GM19397 (cell line): Measurements from ENCODE around the gene IKZF1.

Source experiments
- ATAC-seq: cut with Tn5 transposase; IDR thresholded peaks from one replicate; pipeline ENCODE4 v1.9.1; 2021; ENCODE audit warnings: mild to moderate bottlenecking, moderate library complexity; ENCODE audit not compliant: unreplicated experiment

Gene IKZF1

GRCh38 chr7:50282813-50283605, 21.5 kb upstream of the IKZF1 start:
- ATAC-seq: no peak

DNA sequence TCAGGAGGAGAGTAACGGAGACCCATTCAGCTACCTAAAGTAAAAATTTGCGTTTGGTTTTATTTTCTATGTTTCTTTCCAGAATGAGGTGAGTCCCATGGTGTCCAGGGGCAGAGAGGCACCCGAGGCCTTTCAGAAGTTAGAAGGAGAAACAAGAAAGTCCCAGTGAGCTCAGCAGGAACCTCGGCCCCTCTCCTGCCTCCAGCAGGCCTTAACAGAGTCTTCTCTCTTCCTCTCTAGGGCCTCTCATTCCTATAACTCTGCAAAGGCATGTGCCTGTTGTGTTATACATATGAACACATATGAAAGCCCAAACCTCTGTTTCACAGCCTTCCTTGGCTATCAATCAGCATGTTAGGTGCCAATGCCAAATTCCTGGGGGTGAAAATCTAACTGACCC, 20.8 kb upstream of the IKZF1 start:
- no peak for ATAC-seq

DNA sequence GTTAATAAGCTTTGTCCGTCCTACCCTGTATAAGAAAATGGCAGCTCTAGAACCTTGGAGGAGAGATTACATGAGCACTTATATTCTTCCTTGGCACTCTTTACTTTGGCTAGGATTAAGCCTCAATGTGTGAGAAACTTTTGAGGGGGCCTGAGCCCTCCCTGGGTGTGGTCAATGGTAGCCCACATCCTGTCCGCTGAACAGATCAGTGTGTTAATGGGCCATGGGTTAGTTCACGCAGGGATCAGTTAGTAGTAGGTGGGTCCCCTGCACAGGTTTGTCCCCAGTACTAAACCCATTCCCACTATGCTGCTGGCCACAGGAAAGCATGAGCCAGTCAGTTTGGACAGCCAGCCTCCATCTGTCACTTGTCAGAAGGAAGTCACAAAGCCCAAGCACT, 20.2 kb upstream of the IKZF1 start:
- no peak for ATAC-seq

DNA sequence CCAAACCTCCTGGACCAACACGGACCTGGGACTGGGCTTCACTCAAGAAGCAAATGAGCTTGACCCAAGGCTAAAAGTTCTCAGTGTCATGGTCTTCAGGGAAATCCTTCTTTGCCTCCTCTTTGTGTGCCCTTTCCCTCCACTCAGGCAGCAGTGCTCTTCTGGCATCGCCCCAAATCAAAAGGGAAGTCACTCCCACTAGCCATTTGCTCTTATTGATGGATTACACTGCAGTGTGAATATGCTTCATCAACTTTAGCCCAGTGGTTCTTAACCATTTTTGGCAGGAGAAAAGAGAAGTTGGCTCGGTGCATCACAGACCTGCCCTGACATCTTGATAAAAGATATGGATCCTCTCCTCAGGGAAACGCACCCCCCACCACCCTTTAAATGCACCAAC, 19.2 kb upstream of the IKZF1 start:
- ATAC-seq: no peak

- no peak for ATAC-seq
Observed at GRCh38 chr7:50287129-50287528, 17.4 kb upstream of the IKZF1 start.

- no peak for ATAC-seq
Observed at GRCh38 chr7:50292165-50292757, 12.3 kb upstream of the IKZF1 start.

- no peak for ATAC-seq
Observed at GRCh38 chr7:50292763-50293162, 11.8 kb upstream of the IKZF1 start.

DNA sequence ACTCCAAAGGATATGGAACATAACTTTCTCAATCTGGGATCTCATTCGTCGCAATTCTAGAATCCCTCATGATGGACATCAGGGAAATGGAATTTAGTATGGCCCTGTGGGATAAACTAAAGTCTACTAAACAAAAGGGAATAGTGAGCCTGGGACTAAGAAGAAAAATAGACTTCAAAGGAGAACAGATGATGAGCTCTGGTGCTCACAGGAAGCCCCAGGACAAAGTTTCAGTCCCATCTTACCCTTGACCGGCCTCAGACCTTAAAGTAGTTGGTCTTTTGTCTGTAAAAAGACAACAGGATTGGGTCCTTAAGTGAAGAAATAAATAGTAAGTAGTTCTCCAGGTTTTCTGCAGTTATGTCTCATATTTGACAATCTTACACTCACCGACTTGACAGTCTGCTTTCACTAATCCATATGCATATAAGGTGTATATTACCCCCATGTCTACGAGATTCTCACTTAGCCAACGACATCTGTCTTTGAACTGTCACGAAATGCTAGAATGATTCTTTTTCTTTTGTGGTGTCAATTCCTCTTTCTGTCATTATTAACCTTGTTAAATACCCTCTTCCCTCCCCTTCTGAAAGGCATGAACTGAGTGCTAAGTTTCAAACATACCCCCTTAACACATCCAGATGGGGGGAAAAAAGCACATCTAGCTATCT, 10.9 kb upstream of the IKZF1 start:
- ATAC-seq: peak; percentile 66

DNA sequence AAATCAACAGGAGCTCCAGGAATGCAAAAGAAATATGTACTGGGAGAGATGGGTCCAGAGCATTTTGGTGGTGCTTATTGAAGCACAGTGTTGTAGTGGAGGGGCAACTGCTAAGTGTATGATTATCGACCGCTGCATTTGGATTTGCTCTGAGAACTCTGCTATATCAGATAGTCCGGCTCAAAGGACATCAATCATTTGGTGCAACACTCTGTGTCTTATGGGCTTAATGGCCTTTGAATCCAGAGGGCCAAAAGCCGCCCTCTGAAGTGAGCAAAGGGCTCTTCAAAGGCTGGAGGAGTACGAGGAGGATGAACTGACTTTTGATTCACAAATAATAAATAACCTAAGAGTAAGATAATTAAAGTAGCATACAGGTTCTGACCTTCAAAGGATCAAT, 9.4 kb upstream of the IKZF1 start:
- ATAC-seq: no peak

- no peak for ATAC-seq
Observed at GRCh38 chr7:50296799-50297198, 7.7 kb upstream of the IKZF1 start.

GRCh38 chr7:50298811-50299562, 5.5 kb upstream of the IKZF1 start:
- ATAC-seq: no peak

DNA sequence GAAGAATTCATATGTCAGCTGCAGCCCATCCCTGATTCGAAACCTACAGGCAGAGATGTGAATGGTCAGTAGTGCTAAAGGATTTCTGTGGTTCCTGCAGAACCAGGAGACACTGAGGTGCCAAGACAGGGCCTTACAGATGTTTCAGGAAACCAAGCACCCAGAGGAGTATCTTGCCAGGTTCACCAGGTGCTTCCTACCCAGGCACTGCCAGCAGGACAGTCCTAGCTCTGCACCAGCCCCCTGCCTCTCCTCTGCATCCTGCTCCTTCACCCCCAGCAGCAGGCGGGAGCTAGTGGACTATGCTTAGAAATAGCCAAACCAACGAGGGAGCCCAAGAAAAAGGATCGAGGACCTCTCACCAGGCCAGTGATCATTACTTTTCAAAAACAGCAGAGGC, 4.2 kb upstream of the IKZF1 start:
- ATAC-seq: no peak

DNA sequence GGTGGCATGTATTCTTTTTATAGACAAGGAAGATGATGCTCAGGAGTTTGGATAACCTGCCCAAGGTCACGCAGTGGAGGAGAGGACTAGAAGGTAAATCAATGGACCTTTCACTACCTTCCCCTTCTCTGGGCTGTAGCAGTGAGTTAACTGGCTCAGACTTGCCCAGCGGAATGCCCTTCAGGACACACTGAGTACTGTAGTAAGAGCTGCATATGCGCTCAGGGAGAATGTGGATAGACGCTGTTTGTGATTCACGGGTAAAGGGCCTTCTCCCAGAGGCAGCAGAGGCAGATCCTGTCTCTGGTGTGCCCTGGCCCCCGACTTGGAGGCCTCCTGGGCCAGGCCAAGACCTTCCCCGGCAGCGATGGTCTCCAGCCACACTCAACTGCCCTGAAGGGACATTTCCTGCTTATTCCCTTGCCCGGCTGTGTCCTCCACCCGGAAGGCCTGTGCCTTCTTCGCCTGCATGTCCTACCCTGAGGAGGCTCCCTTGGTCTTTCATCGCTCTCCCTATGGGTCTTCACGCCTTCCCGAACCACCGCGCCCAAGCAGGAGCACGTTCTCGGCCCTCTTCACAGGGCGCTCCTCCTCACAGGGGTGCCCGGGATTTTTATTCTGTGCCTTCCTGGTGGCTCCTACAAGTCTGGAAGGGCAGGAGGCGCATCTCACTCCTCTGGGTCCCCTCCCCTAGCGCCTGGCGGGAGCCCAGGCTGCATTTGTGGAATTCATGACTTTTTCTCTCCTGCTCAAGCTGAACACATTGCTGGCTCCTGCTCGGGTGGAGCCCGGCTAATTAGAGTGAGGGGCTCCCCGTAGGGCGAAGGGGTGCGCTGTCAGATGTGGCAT, 1.8 kb upstream of the IKZF1 start:
- no peak for ATAC-seq

- ATAC-seq: peak; percentile 28
Observed at GRCh38 chr7:50303335-50304128, 984 bp upstream of the IKZF1 start.

GRCh38 chr7:50304911-50305582, 531 bp downstream of the IKZF1 start:
- ATAC-seq: peak; percentile 41

GRCh38 chr7:50305583-50306493, 1.3 kb downstream of the IKZF1 start:
- ATAC-seq: no peak

GRCh38 chr7:50306494-50307367, 2.2 kb downstream of the IKZF1 start:
- ATAC-seq: no peak
